GM12801 (cell line): ENCODE data around the gene CCDC78.

Experiments
- CTCF ChIP-seq: IDR thresholded peaks from one replicate; pipeline ENCODE4 v1.5.1; 2011; ENCODE audit warnings: control low read depth; ENCODE audit not compliant: insufficient read length; ENCODE audit errors: extremely low read depth

Gene CCDC78

GRCh38 chr16:706189-707061 is 19.8 kb downstream of the CCDC78 start:
- TF ChIP-seq CTCF: no peak

- TF ChIP-seq CTCF: no peak
Observed at GRCh38 chr16:705431-706188, 20.6 kb downstream of the CCDC78 start, which contains the start of gene FBXL16. Gene FBXL16 (minus strand): TSS chr16:705801. CDS start chr16:697405, 8,396 bp downstream.

- TF ChIP-seq CTCF: no peak
Observed at GRCh38 chr16:704552-705380, 21.5 kb downstream of the CCDC78 start.

- TF ChIP-seq CTCF: no peak
Observed at GRCh38 chr16:704047-704446, 22.2 kb downstream of the CCDC78 start.

GRCh38 chr16:703406-703805 is 22.8 kb downstream of the CCDC78 start:
- no peak for TF ChIP-seq CTCF

GRCh38 chr16:702341-702740 is 23.9 kb downstream of the CCDC78 start:
- no peak for TF ChIP-seq CTCF
